Colon (tissue), 2 donors: Measurements from ENCODE around the gene FABP6.
"Not testable (repeated sequence)": the region's sequence is repeated elsewhere in the genome, so short reads cannot be mapped to it uniquely, and the experiment has no call there.

Source experiments
- FAIRE-seq: peaks from 2 replicates; lab custom pipeline; 2012; peaks lifted over from hg19 to GRCh38; lab: Jason Lieb, UNC
- donor health status: control.
- donor health status: control.

The FABP6 gene

GRCh38 chr5:160221082-160221481 lies 8.2 kb upstream of the FABP6 start:
- FAIRE-seq: no peak

- no peak for FAIRE-seq
These were observed 2.3 kb upstream of the FABP6 start for GRCh38 chr5:160227012-160227411.

- FAIRE-seq: no peak
These were observed 1.6 kb downstream of the FABP6 start for GRCh38 chr5:160230686-160231527.

- FAIRE-seq: no peak
These were observed 2.6 kb downstream of the FABP6 start for GRCh38 chr5:160231783-160232342.

- no peak for FAIRE-seq
These were observed 3.9 kb downstream of the FABP6 start for GRCh38 chr5:160233215-160233614.

- FAIRE-seq: no peak
These were observed 6.4 kb downstream of the FABP6 start for GRCh38 chr5:160235731-160236130.

GRCh38 chr5:160237571-160238093 lies 8.3 kb downstream of the FABP6 start:
- FAIRE-seq: no peak

- FAIRE-seq: no peak
These were observed 11.0 kb downstream of the FABP6 start for GRCh38 chr5:160240350-160240749.

- FAIRE-seq: no peak
These were observed 12.8 kb downstream of the FABP6 start for GRCh38 chr5:160242145-160242544.

- no peak for FAIRE-seq
These were observed 16.3 kb downstream of the FABP6 start for GRCh38 chr5:160245506-160246086.

- not testable (repeated sequence) for FAIRE-seq
These were observed 20.3 kb downstream of the FABP6 start for GRCh38 chr5:160249570-160249969.

GRCh38 chr5:160250226-160250625 lies 20.9 kb downstream of the FABP6 start:
- no peak for FAIRE-seq

- no peak for FAIRE-seq
These were observed 21.5 kb downstream of the FABP6 start for GRCh38 chr5:160250826-160251225.

- no peak for FAIRE-seq
These were observed 22.3 kb downstream of the FABP6 start for GRCh38 chr5:160251406-160252155.

GRCh38 chr5:160252916-160253315 lies 23.6 kb downstream of the FABP6 start:
- no peak for FAIRE-seq

- FAIRE-seq: no peak
These were observed 24.1 kb downstream of the FABP6 start for GRCh38 chr5:160253441-160253840.

GRCh38 chr5:160254706-160255105 lies 25.4 kb downstream of the FABP6 start:
- no peak for FAIRE-seq

- FAIRE-seq: no peak
These were observed 30.0 kb downstream of the FABP6 start for GRCh38 chr5:160259341-160259740.

GRCh38 chr5:160260006-160260775 lies 30.9 kb downstream of the FABP6 start:
- FAIRE-seq: no peak

GRCh38 chr5:160260881-160261815 lies 31.8 kb downstream of the FABP6 start:
- no peak for FAIRE-seq
